ENCODE results near the gene KCNH4. TPM values are rescaled to one million over a fixed set of nuclear protein-coding genes. Genes with fewer than 3 reads are reported as not detected.

KCNH4 gene
- total and polyA plus RNA-seq, 2 of the 13 experiments (the other 11 are each of a cell fraction or from before 2014, with no cell fraction given): 0.01 to 0.09 TPM

GRCh38 chr17:42180922-42181850 lies at the start of gene KCNH4 (continued):
- peak; percentile 65 for TF ChIP-seq ZNF687 (CRISPR knock-in tag; IDR thresholded peaks at IDR 0.05)
- TF ChIP-seq STAG1 (CRISPR knock-in tag; IDR thresholded peaks at IDR 0.05): peak; percentile 56
- peak; percentile 60; the same call in 1 of the 2 replicates for TF ChIP-seq NRL (CRISPR knock-in tag; IDR thresholded peaks at IDR 0.05; ENCODE audit: borderline replicate concordance)
- 0 out of 2 replicates have a peak, but pooled peaks have one; percentile 24 for TF ChIP-seq ZNF451 (CRISPR knock-in tag; IDR thresholded peaks at IDR 0.05)
- TF ChIP-seq EHMT2 (IDR thresholded peaks at IDR 0.05; ENCODE audit: borderline replicate concordance, low read depth, low read length): peak; percentile 88; the same call in 1 of the 2 replicates
- TF ChIP-seq ZNF616 (CRISPR knock-in tag; IDR thresholded peaks at IDR 0.05; ENCODE audit: low read depth): 0 out of 2 replicates have a peak, but pooled peaks have one; percentile 30
- TF ChIP-seq IKZF5 (CRISPR knock-in tag; IDR thresholded peaks at IDR 0.05): no peak
- TF ChIP-seq MYC (CRISPR knock-in tag; IDR thresholded peaks at IDR 0.05; ENCODE audit: borderline replicate concordance): peak; percentile 67; the same call in 1 of the 2 replicates
- TF ChIP-seq ZNF280B (CRISPR knock-in tag; IDR thresholded peaks at IDR 0.05; ENCODE audit: borderline replicate concordance): 0 out of 2 replicates have a peak, but pooled peaks have one; percentile 15
- TF ChIP-seq DRAP1 (CRISPR knock-in tag; IDR thresholded peaks at IDR 0.05): no peak
- no peak for TF ChIP-seq SETDB1 (CRISPR knock-in tag; IDR thresholded peaks at IDR 0.05; ENCODE audit: borderline replicate concordance)
- no peak for TF ChIP-seq NONO (IDR thresholded peaks at IDR 0.05)
- TF ChIP-seq NONO (CRISPR knock-in tag; conservative IDR thresholded peaks at IDR 0.05): 0 out of 2 replicates have a peak, but pooled peaks have one; percentile 44
- TF ChIP-seq ZNF430 (CRISPR knock-in tag; IDR thresholded peaks at IDR 0.05): peak; percentile 30; the same call in 1 of the 2 replicates
- TF ChIP-seq ZNF605 (CRISPR knock-in tag; IDR thresholded peaks at IDR 0.05): peak; percentile 78; the same call in 1 of the 2 replicates
- TF ChIP-seq ZNF574 (CRISPR knock-in tag; IDR thresholded peaks at IDR 0.05): peak; percentile 45
- no peak for TF ChIP-seq SP1 (IDR thresholded peaks at IDR 0.05)
- peak; percentile 73 for TF ChIP-seq SP1 (CRISPR knock-in tag; IDR thresholded peaks at IDR 0.05)

All from HepG2 (cell line).